ENCODE measurements around the gene SPATA12.

DNA sequence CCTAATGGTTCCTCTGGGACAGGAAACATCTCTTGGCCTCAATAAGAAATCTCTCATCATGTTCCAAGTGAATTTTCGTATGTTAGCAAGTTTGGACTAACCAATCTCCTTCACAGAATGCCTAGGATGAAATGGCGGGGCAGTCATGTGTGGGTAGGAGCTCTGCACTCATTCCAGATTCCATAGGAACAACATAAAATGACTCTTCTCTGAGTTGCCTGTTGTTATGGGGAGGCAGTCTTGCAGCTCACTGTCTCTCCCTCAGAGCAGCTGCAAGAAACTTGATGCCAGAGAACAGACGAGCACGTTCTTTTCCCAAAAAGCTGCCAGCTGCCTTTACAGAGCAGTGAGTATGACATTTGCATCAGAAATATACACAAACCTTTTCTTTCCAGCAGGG is 34.1 kb downstream of the SPATA12 start:
- TF ChIP-seq, protein P1, sequence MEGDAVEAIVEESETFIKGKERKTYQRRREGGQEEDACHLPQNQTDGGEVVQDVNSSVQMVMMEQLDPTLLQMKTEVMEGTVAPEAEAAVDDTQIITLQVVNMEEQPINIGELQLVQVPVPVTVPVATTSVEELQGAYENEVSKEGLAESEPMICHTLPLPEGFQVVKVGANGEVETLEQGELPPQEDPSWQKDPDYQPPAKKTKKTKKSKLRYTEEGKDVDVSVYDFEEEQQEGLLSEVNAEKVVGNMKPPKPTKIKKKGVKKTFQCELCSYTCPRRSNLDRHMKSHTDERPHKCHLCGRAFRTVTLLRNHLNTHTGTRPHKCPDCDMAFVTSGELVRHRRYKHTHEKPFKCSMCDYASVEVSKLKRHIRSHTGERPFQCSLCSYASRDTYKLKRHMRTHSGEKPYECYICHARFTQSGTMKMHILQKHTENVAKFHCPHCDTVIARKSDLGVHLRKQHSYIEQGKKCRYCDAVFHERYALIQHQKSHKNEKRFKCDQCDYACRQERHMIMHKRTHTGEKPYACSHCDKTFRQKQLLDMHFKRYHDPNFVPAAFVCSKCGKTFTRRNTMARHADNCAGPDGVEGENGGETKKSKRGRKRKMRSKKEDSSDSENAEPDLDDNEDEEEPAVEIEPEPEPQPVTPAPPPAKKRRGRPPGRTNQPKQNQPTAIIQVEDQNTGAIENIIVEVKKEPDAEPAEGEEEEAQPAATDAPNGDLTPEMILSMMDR (IDR thresholded peaks at IDR 0.05): no peak
- no peak for TF ChIP-seq POLR2A (IDR thresholded peaks at IDR 0.05)
